NB4 (cell line): ENCODE measurements around the gene SENP1.

ENCODE experiments used
- MYC ChIP-seq: IDR thresholded peaks from 2 replicates; pipeline ENCODE4 v1.6.1; 2011; ENCODE audit warnings: low read depth, low read length
- POLR2A ChIP-seq: IDR thresholded peaks from 2 replicates; pipeline ENCODE4 v1.6.1; 2011; ENCODE audit warnings: mild to moderate bottlenecking; ENCODE audit not compliant: insufficient read length; ENCODE audit errors: extremely low read depth
- TF ChIP-seq, protein P1 (sequence below): IDR thresholded peaks from one replicate; pipeline ENCODE4 v1.5.1; 2012; ENCODE audit warnings: low read depth, low read length
- TF ChIP-seq, protein P2 (sequence below): IDR thresholded peaks from 2 replicates; pipeline ENCODE4 v1.6.1; 2011; ENCODE audit warnings: low read depth, low read length

DNA sequence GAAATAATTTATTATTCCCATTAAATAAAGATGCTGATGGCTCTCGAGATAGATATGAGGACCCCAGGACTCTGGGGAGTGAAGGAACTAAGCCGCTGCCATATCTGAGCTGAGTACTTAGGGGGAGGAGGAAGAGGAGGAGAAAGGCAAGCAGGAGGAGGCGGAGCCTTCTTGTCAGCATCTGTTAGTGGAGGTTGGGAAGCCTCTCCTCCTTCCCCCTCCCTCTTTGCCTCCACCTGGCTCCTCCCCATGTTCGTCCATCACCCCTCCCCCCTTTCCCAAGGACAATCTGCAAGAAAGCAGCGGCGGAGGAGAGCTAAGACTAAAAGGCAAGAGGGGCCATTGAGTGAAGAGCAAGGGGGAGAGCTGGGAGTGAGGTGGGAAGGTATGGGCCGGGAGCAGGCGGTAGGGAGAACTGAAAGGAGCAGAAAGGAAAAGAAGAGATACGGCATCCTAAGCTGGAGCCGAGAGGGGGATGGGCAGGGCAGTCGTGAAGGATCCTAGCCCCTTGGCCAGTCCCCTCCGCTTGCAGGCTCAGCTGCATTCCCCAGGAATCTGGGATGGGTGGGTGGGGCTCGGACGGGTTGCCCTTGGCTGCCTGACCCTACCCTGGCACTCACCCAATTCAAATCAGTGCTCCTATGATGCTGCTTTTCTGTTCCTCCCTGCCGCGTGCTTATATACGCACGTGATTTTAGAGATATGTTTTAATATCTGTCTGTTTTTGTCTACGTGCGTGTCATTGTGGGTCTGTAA lies 13.4 kb upstream of the SENP1 start, which contains the start of gene PFKM:
- TF ChIP-seq, protein P1, sequence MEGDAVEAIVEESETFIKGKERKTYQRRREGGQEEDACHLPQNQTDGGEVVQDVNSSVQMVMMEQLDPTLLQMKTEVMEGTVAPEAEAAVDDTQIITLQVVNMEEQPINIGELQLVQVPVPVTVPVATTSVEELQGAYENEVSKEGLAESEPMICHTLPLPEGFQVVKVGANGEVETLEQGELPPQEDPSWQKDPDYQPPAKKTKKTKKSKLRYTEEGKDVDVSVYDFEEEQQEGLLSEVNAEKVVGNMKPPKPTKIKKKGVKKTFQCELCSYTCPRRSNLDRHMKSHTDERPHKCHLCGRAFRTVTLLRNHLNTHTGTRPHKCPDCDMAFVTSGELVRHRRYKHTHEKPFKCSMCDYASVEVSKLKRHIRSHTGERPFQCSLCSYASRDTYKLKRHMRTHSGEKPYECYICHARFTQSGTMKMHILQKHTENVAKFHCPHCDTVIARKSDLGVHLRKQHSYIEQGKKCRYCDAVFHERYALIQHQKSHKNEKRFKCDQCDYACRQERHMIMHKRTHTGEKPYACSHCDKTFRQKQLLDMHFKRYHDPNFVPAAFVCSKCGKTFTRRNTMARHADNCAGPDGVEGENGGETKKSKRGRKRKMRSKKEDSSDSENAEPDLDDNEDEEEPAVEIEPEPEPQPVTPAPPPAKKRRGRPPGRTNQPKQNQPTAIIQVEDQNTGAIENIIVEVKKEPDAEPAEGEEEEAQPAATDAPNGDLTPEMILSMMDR, result no peak
- TF ChIP-seq POLR2A (no peak), MYC (no peak)
- TF ChIP-seq, protein P2, sequence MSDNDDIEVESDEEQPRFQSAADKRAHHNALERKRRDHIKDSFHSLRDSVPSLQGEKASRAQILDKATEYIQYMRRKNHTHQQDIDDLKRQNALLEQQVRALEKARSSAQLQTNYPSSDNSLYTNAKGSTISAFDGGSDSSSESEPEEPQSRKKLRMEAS, result no peak
